Activated naive CD8-positive, alpha-beta T cell treated with anti-CD3 and anti-CD28 coated beads for 36 hours (primary cell): ENCODE results near the gene CPB1. TPM values are rescaled to one million over a fixed set of nuclear protein-coding genes. Genes with fewer than 3 reads are reported as not detected.

Experiments
- DNase-seq: peaks from one replicate; pipeline ENCODE4 v3.0.0; 2021
- H3K27ac Mint-ChIP-seq: one replicate; pipeline ENCODE4 v1.8.0; 2022; ENCODE audit warnings: mild to moderate bottlenecking, moderate library complexity, mixed read lengths
- H3K27me3 Mint-ChIP-seq: one replicate; pipeline ENCODE4 v1.8.0; 2022; ENCODE audit warnings: mild to moderate bottlenecking, mixed read lengths
- H3K36me3 Mint-ChIP-seq: one replicate; pipeline ENCODE4 v1.8.0; 2021; ENCODE audit warnings: mild to moderate bottlenecking, mixed read lengths
- H3K4me1 Mint-ChIP-seq: one replicate; pipeline ENCODE4 v1.8.0; 2021; ENCODE audit warnings: mixed read lengths
- H3K4me3 Mint-ChIP-seq: one replicate; pipeline ENCODE4 v1.8.0; 2022; ENCODE audit warnings: mild to moderate bottlenecking, moderate library complexity, mixed read lengths
- H3K9me3 Mint-ChIP-seq: one replicate; pipeline ENCODE4 v1.8.0; 2022; ENCODE audit warnings: mixed read lengths
- total RNA-seq, 2 experiments: library from RNA; stranded (reverse); gene quantifications; one replicate each; pipeline ENCODE4 v1.2.3, GENCODE V29; 2021

Gene CPB1
- total RNA-seq, 2 experiments from 2014 or later: not detected

GRCh38 chr3:148884261-148884660, 56.6 kb downstream of the CPB1 start:
- Mint-ChIP-seq H3K36me3 (no peaks in the 10 kb centered on the region), H3K9me3 (no peaks in the 10 kb centered on the region), H3K4me3 (no peak overlapping the region), H3K27me3 (peaks cover 7% of the 10 kb centered on the region), H3K4me1 (no peaks in the 10 kb centered on the region), H3K27ac (no peak overlapping the region)
- DNase-seq: no peak

- H3K4me3 Mint-ChIP-seq: no peak overlapping the region
- H3K27ac Mint-ChIP-seq: no peak overlapping the region
- DNase-seq: no peak
- peaks cover 6% of the 10 kb centered on the region for H3K9me3 Mint-ChIP-seq
- H3K4me1 Mint-ChIP-seq: no peaks in the 10 kb centered on the region
- peaks cover 11% of the 10 kb centered on the region for H3K27me3 Mint-ChIP-seq
- H3K36me3 Mint-ChIP-seq: no peaks in the 10 kb centered on the region
Observed at GRCh38 chr3:148889828-148890227, 62.2 kb downstream of the CPB1 start.

GRCh38 chr3:148896062-148896461, 68.5 kb downstream of the CPB1 start:
- peaks cover 4% of the 10 kb centered on the region for H3K27me3 Mint-ChIP-seq

GRCh38 chr3:148901987-148902791, 74.6 kb downstream of the CPB1 start:
- no peaks in the 10 kb centered on the region for H3K9me3 Mint-ChIP-seq
- H3K27ac Mint-ChIP-seq: no peak overlapping the region
- H3K4me3 Mint-ChIP-seq: no peak overlapping the region
- no peaks in the 10 kb centered on the region for H3K4me1 Mint-ChIP-seq
- no peaks in the 10 kb centered on the region for H3K36me3 Mint-ChIP-seq
- peaks cover 22% of the 10 kb centered on the region for H3K27me3 Mint-ChIP-seq
- DNase-seq: no peak

More at GRCh38 chr3:148896062-148896461, 68.5 kb downstream of the CPB1 start:
- H3K36me3 Mint-ChIP-seq: no peaks in the 10 kb centered on the region
- H3K27ac Mint-ChIP-seq: no peak overlapping the region
- H3K4me3 Mint-ChIP-seq: no peak overlapping the region
- no peak for DNase-seq
- H3K9me3 Mint-ChIP-seq: peaks cover 6% of the 10 kb centered on the region
- H3K4me1 Mint-ChIP-seq: no peaks in the 10 kb centered on the region

GRCh38 chr3:148903022-148903442, 75.4 kb downstream of the CPB1 start:
- Mint-ChIP-seq H3K4me1 (no peaks in the 10 kb centered on the region), H3K27me3 (peaks cover 25% of the 10 kb centered on the region), H3K9me3 (no peaks in the 10 kb centered on the region), H3K4me3 (no peak overlapping the region), H3K27ac (no peak overlapping the region), H3K36me3 (no peaks in the 10 kb centered on the region)
- no peak for DNase-seq

- no peak for DNase-seq
- H3K4me3 Mint-ChIP-seq: no peak overlapping the region
- H3K27me3 Mint-ChIP-seq: peaks cover 29% of the 10 kb centered on the region
- H3K27ac Mint-ChIP-seq: no peak overlapping the region
- no peaks in the 10 kb centered on the region for H3K4me1 Mint-ChIP-seq
- no peaks in the 10 kb centered on the region for H3K36me3 Mint-ChIP-seq
- H3K9me3 Mint-ChIP-seq: no peaks in the 10 kb centered on the region
Observed at GRCh38 chr3:148903941-148904340, 76.3 kb downstream of the CPB1 start.

GRCh38 chr3:148906667-148907066, 79.1 kb downstream of the CPB1 start:
- H3K9me3 Mint-ChIP-seq: no peaks in the 10 kb centered on the region
- H3K36me3 Mint-ChIP-seq: no peaks in the 10 kb centered on the region
- no peak overlapping the region for H3K27ac Mint-ChIP-seq
- no peaks in the 10 kb centered on the region for H3K4me1 Mint-ChIP-seq
- peaks cover 37% of the 10 kb centered on the region for H3K27me3 Mint-ChIP-seq
- no peak overlapping the region for H3K4me3 Mint-ChIP-seq
- DNase-seq: no peak

Other genes starting within 250 kb of the CPB1 start
- gene AGTR1, start 129.9 kb upstream of the CPB1 start, total RNA-seq: not detected
- gene CPA3, start 37.5 kb downstream of the CPB1 start, total RNA-seq: not detected
- 10 to 100 TPM; 20.2 to 20.6 TPM for gene GYG1, start 163.7 kb downstream of the CPB1 start, total RNA-seq